Measurements from ENCODE around the gene TMPRSS11B. TPM values are rescaled to one million over a fixed set of nuclear protein-coding genes. Genes with fewer than 3 reads are reported as not detected.

Gene TMPRSS11B
- polyA plus RNA-seq, 3 donors: not detected

GRCh38 chr4:68182382-68182820 lies 63.1 kb downstream of the TMPRSS11B start:
- Histone ChIP-seq H3K27ac (ENCODE audit: low read depth in 1 of 2, low read length in 2 of 2) (no peak overlapping the region), H2AFZ (ENCODE audit: insufficient read depth, low read depth, low read length, poor library complexity, severe bottlenecking) (no peak overlapping the region), H3K4me1 (ENCODE audit: control insufficient read depth in 1 of 2, insufficient read depth in 2 of 2, low read length in 2 of 2) (no peaks in the 10 kb centered on the region), H3K4me2 (replicated peaks; ENCODE audit: extremely low read depth, low read length, poor library complexity, severe bottlenecking) (no peak overlapping the region), H3K27me3 (ENCODE audit: control insufficient read depth in 2 of 2, insufficient read depth in 2 of 2, low read length in 2 of 2) (no peaks in the 10 kb centered on the region), H3K9me3 (replicated peaks in 1 of 2; ENCODE audit: control insufficient read depth in 1 of 2, insufficient read depth in 1 of 2, low read length in 2 of 2) (peaks cover 0 to 6% of the 10 kb centered on the region in 2 donors), H3K9ac (ENCODE audit: insufficient read depth, low read length, poor library complexity, severe bottlenecking) (no peak overlapping the region), H3K36me3 (replicated peaks in 1 of 2; ENCODE audit: control insufficient read depth in 1 of 2, insufficient read depth in 2 of 2, low read length in 2 of 2) (no peaks in the 10 kb centered on the region), H4K20me1 (ENCODE audit: insufficient read depth, low read length) (no peaks in the 10 kb centered on the region), H3K79me2 (ENCODE audit: insufficient read depth, low read length) (no peaks in the 10 kb centered on the region), H3K4me3 (replicated peaks in 1 of 3; ENCODE audit: low read depth in 2 of 3, low read length in 3 of 3) (no peak overlapping the region)
- Mint-ChIP-seq H3K4me3 (no peak overlapping the region), H3K36me3 (no peaks in the 10 kb centered on the region), H3K9me3 (peaks cover 0 to 6% (median 2%) of the 10 kb centered on the region in 7 donors), H3K4me1 (peaks cover 2% of the 10 kb centered on the region), H3K27me3 (ENCODE audit: low read depth in 3 of 3) (peaks cover 0 to 1% (median 0%) of the 10 kb centered on the region in 3 donors), H3K27ac (peak overlapping the region in 1 of 7 donors; percentile 42)
- WGBS (ENCODE audit: insufficient coverage): 97% methylated on average over 26 of the region's 27 CpGs
- intact Hi-C loops (cut with micrococcal nuclease): no loop called here
- TF ChIP-seq, protein P1, sequence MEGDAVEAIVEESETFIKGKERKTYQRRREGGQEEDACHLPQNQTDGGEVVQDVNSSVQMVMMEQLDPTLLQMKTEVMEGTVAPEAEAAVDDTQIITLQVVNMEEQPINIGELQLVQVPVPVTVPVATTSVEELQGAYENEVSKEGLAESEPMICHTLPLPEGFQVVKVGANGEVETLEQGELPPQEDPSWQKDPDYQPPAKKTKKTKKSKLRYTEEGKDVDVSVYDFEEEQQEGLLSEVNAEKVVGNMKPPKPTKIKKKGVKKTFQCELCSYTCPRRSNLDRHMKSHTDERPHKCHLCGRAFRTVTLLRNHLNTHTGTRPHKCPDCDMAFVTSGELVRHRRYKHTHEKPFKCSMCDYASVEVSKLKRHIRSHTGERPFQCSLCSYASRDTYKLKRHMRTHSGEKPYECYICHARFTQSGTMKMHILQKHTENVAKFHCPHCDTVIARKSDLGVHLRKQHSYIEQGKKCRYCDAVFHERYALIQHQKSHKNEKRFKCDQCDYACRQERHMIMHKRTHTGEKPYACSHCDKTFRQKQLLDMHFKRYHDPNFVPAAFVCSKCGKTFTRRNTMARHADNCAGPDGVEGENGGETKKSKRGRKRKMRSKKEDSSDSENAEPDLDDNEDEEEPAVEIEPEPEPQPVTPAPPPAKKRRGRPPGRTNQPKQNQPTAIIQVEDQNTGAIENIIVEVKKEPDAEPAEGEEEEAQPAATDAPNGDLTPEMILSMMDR (IDR thresholded peaks at IDR 0.05): no peak
- DNase-seq: no peak

GRCh38 chr4:68180849-68181526 lies 64.5 kb downstream of the TMPRSS11B start:
- Histone ChIP-seq H4K20me1 (ENCODE audit: insufficient read depth, low read length) (no peaks in the 10 kb centered on the region), H3K9me3 (replicated peaks in 1 of 2; ENCODE audit: control insufficient read depth in 1 of 2, insufficient read depth in 1 of 2, low read length in 2 of 2) (peaks cover 0 to 6% of the 10 kb centered on the region in 2 donors), H3K27ac (ENCODE audit: low read depth in 1 of 2, low read length in 2 of 2) (no peak overlapping the region), H3K36me3 (replicated peaks in 1 of 2; ENCODE audit: control insufficient read depth in 1 of 2, insufficient read depth in 2 of 2, low read length in 2 of 2) (no peaks in the 10 kb centered on the region), H3K79me2 (ENCODE audit: insufficient read depth, low read length) (no peaks in the 10 kb centered on the region), H2AFZ (ENCODE audit: insufficient read depth, low read depth, low read length, poor library complexity, severe bottlenecking) (no peak overlapping the region), H3K4me2 (replicated peaks; ENCODE audit: extremely low read depth, low read length, poor library complexity, severe bottlenecking) (no peak overlapping the region), H3K27me3 (ENCODE audit: control insufficient read depth in 2 of 2, insufficient read depth in 2 of 2, low read length in 2 of 2) (no peaks in the 10 kb centered on the region), H3K4me1 (ENCODE audit: control insufficient read depth in 1 of 2, insufficient read depth in 2 of 2, low read length in 2 of 2) (no peaks in the 10 kb centered on the region), H3K4me3 (replicated peaks in 1 of 3; ENCODE audit: low read depth in 2 of 3, low read length in 3 of 3) (no peak overlapping the region), H3K9ac (ENCODE audit: insufficient read depth, low read length, poor library complexity, severe bottlenecking) (no peak overlapping the region)
- peaks cover 0 to 6% (median 2%) of the 10 kb centered on the region in 7 donors for H3K9me3 Mint-ChIP-seq
- TF ChIP-seq, protein P1 (IDR thresholded peaks at IDR 0.05): no peak
- H3K36me3 Mint-ChIP-seq: no peaks in the 10 kb centered on the region
- H3K4me1 Mint-ChIP-seq: peaks cover 2% of the 10 kb centered on the region
- WGBS (ENCODE audit: insufficient coverage): no CpG with 5 or more reads among the region's 1 CpG
- H3K27me3 Mint-ChIP-seq (ENCODE audit: low read depth in 3 of 3): peaks cover 0 to 1% (median 0%) of the 10 kb centered on the region in 3 donors
- DNase-seq: peak in 2 of 3 donors; percentile 25 to 33
- no peak overlapping the region for H3K4me3 Mint-ChIP-seq
- intact Hi-C loops (cut with micrococcal nuclease): no loop called here
- peak overlapping the region in 3 of 7 donors; percentile 32 to 72 (median 68) for H3K27ac Mint-ChIP-seq

Measured in CD14-positive monocyte (primary cell).